ENCODE results near the gene ALDH3B2. TPM values are rescaled to one million over a fixed set of nuclear protein-coding genes. Genes with fewer than 3 reads are reported as not detected.
"Not testable (repeated sequence)": the region's sequence is repeated elsewhere in the genome, so short reads cannot be mapped to it uniquely, and the experiment has no call there.

The ALDH3B2 gene
- total RNA-seq, 1 donor from 2014 or later = not detected

DNA sequence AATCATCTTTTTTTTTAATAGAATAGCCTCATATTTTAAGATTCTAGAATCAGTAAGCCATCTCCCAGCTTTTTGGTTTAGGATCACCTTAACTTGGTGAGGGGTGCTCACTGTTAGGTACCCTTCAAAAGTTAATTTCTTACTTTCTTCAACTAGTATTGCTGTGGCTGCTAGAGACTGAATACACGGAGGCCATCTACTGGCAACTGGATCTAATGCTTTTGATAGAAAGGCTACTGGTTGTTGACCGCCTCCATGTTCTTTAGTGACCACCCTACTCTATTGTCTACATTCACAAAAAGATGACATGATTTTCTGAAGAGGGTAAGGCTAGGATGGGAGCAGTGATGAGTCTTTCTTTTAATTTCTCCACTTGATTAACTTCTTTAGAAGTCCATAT is 16.7 kb upstream of the ALDH3B2 start:
- H3K36me3 Mint-ChIP-seq (ENCODE audit: low read depth) = no peaks in the 10 kb centered on the region

DNA sequence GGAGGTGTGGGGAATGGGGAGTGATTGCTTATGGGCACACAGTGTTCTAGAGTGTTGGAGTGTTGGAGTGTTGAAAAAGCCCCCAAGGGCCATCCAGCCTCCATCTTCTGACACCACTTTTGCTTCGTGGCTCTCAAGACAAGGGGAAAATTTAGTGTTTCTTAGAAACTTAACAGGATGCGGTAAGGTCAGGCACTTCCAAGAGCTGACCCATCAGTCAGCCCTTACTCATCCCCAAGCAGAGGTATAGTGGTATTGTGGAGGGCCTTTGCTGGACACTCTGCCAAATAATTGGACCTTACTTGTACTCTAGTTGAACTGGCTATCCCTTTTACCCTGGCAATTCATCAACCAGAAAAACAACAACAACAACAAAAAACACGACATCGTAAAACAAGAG is 14.8 kb upstream of the ALDH3B2 start:
- Mint-ChIP-seq H3K36me3 (ENCODE audit: low read depth) (no peaks in the 10 kb centered on the region), H3K27ac (ENCODE audit: unreplicated experiment) (no peak overlapping the region), H3K27me3 (ENCODE audit: low read depth) (peaks cover 9% of the 10 kb centered on the region), H3K4me1 (no peaks in the 10 kb centered on the region), H3K4me3 (no peak overlapping the region), H3K9me3 (no peaks in the 10 kb centered on the region)
- TF ChIP-seq, protein P1, sequence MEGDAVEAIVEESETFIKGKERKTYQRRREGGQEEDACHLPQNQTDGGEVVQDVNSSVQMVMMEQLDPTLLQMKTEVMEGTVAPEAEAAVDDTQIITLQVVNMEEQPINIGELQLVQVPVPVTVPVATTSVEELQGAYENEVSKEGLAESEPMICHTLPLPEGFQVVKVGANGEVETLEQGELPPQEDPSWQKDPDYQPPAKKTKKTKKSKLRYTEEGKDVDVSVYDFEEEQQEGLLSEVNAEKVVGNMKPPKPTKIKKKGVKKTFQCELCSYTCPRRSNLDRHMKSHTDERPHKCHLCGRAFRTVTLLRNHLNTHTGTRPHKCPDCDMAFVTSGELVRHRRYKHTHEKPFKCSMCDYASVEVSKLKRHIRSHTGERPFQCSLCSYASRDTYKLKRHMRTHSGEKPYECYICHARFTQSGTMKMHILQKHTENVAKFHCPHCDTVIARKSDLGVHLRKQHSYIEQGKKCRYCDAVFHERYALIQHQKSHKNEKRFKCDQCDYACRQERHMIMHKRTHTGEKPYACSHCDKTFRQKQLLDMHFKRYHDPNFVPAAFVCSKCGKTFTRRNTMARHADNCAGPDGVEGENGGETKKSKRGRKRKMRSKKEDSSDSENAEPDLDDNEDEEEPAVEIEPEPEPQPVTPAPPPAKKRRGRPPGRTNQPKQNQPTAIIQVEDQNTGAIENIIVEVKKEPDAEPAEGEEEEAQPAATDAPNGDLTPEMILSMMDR (conservative IDR thresholded peaks at IDR 0.05) = no peak
- no peak for DNase-seq (ENCODE audit: low read depth, low spot score)

More for the DNA sequence above, 16.7 kb upstream of the ALDH3B2 start:
- no peak overlapping the region for H3K4me3 Mint-ChIP-seq
- H3K9me3 Mint-ChIP-seq = no peaks in the 10 kb centered on the region
- no peak for DNase-seq (ENCODE audit: low read depth, low spot score)
- TF ChIP-seq, protein P1 (conservative IDR thresholded peaks at IDR 0.05) = peak; percentile 45
- no peaks in the 10 kb centered on the region for H3K4me1 Mint-ChIP-seq
- no peak overlapping the region for H3K27ac Mint-ChIP-seq (ENCODE audit: unreplicated experiment)
- H3K27me3 Mint-ChIP-seq (ENCODE audit: low read depth) = peaks cover 9% of the 10 kb centered on the region

DNA sequence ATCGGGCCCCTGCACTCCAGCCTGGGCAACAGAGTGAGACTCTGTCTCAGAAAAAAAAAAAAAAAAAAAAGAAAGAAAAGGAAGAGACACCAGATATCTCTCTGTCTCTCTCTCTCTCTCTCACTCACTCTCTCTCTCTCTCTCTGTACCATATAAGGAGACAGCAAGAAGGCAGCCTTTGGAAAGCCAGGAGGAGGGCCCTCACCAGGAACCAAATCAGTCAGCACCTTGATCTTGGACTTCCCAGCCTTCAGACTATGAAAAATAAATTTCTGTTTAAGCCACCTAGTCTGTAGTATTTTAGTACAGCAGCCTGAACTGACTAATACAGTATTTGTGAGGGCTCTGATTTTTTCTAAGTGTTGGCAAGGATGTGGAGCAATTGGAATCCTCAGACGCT is 13.6 kb upstream of the ALDH3B2 start:
- Mint-ChIP-seq H3K27me3 (ENCODE audit: low read depth) (peaks cover 9% of the 10 kb centered on the region), H3K36me3 (ENCODE audit: low read depth) (no peaks in the 10 kb centered on the region), H3K4me1 (no peaks in the 10 kb centered on the region), H3K27ac (ENCODE audit: unreplicated experiment) (no peak overlapping the region), H3K4me3 (no peak overlapping the region), H3K9me3 (no peaks in the 10 kb centered on the region)
- TF ChIP-seq, protein P1 (conservative IDR thresholded peaks at IDR 0.05) = no peak
- DNase-seq (ENCODE audit: low read depth, low spot score) = no peak

DNA sequence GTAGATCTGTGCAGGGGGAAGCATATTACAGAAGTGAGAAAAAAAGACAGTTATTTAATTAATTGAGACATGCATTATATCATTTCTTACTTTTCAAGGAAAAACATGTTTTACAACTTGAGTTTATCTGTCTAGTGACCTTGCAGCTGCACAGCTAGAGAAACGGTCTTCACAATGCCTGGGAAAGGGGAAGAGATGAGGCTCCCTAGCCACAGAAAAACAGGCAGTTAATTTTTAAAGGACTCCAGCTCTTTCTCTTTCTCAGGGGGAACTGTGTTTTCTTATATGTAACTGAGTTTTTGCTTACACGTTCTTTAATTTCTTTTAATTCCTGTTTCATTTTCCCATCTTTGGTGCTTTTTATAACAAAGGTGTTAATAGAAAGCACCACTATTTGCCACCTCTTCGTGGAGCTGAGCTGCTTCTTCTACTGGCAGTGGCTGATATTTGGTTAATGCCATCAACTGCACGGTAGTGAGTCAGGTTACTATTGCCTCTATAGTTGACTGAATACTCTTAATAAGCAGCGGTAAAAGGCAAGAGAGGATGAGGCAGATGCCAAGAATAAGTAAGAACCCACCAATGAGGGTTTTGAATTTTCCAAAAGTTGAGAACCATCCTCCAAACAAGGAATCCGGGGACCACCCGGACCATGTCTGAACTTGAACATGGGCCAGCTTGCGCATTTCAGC is 11.4 kb upstream of the ALDH3B2 start:
- H3K4me3 Mint-ChIP-seq; DNase-seq (ENCODE audit: low read depth, low spot score); H3K9me3 Mint-ChIP-seq; H3K36me3 Mint-ChIP-seq (ENCODE audit: low read depth); H3K27me3 Mint-ChIP-seq (ENCODE audit: low read depth); H3K27ac Mint-ChIP-seq (ENCODE audit: unreplicated experiment); H3K4me1 Mint-ChIP-seq: not testable (repeated sequence)

DNA sequence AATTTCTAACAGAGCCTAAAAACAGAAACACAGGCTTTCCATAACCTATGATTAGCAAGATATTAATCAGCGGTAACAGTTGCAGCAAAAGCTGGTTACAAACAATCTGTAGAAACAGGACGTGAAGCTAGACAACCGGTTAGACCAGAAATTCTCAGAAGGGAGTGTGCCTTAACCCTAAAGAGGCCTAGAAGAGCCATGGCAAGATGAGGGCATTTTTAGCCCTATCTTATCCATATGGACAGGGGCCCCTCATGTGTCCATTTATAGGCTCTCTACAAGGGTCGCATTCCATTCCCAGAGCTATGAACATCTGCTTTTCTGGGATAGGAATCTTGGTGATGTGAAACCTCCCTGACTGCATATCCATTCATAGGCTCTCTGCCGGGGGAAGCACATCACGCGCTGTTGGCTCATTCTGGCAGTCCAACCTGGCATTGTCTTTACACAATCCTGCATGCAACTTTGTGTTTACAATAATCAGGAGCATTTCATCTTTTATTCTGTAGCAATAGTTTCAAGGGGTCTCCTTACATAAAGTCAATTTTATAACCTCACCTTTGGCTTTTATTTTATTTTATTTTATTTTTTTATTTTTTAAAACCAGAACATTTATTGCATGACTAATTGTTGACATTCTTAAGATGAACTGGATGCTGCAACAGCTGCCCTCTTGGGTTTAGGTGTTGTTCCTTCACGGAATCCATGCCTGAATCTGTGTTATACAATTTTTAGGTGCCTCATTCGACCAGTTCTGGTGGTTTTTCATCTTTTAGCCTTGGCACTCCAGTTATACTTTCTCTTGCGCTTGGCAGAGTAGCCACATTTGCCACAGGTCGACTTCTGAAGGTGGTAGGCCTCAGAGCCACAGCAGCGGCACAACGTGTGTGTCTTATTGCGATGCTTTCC is 8.0 kb upstream of the ALDH3B2 start:
- not testable (repeated sequence) for H3K4me1 Mint-ChIP-seq; H3K9me3 Mint-ChIP-seq; H3K4me3 Mint-ChIP-seq; DNase-seq (ENCODE audit: low read depth, low spot score); H3K36me3 Mint-ChIP-seq (ENCODE audit: low read depth); H3K27ac Mint-ChIP-seq (ENCODE audit: unreplicated experiment)
- peaks cover 15% of the 10 kb centered on the region for H3K27me3 Mint-ChIP-seq (ENCODE audit: low read depth)

DNA sequence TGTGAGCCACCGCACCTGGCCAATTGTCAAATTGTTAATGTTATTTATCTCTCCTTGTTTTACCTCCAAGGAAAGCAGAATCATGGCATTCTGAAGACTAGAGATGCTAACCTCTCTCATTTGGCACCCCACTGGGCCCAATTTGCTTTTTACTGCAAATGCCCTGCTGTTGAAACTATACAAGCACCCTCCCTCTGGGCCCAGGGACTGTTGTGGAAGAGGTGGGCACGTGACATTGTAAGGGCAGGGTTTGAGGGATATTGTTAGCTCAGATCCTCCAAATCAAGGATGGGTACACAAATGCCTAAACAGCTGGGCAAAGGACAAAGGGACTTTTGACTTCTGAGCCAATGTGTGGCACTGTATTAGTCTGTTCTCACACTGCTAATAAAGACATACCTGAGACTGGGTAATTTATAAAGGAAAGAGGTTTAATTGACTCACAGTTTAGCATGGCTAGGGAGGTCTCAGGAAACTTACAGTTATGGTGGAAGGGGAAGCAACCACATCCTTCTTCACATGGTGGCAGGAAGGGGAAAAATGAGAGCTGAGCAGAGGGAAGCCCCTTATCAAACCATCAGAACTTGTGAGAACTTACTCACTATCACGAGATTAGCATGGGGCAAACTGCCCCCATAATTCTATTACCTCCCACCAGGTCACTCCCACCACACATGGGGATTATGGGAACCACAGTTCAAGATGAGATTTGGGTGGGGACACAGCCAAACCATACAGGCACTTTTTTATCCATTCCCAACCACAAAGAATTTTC is 6.5 kb upstream of the ALDH3B2 start:
- no peaks in the 10 kb centered on the region for H3K36me3 Mint-ChIP-seq (ENCODE audit: low read depth)

More for the DNA sequence above, 6.5 kb upstream of the ALDH3B2 start:
- no peak overlapping the region for H3K27ac Mint-ChIP-seq (ENCODE audit: unreplicated experiment)
- H3K4me1 Mint-ChIP-seq = no peaks in the 10 kb centered on the region
- no peak for DNase-seq (ENCODE audit: low read depth, low spot score)
- peaks cover 2% of the 10 kb centered on the region for H3K9me3 Mint-ChIP-seq
- TF ChIP-seq, protein P1 (conservative IDR thresholded peaks at IDR 0.05) = no peak
- no peak overlapping the region for H3K4me3 Mint-ChIP-seq
- peaks cover 28% of the 10 kb centered on the region for H3K27me3 Mint-ChIP-seq (ENCODE audit: low read depth)
